GM18907 (cell line): ENCODE results near the gene ODC1.
A peak's percentile ranks its signal among the peaks of the same experiment; 100 is the strongest.

Experiments
- ATAC-seq: cut with Tn5 transposase; IDR thresholded peaks from one replicate; pipeline ENCODE4 v1.9.1; 2021; ENCODE audit warnings: mild to moderate bottlenecking, moderate library complexity; ENCODE audit not compliant: unreplicated experiment

Gene ODC1

GRCh38 chr2:10402062-10402585, 46.0 kb downstream of the ODC1 start:
- ATAC-seq: no peak

- peak; percentile 4 for ATAC-seq
Measured at GRCh38 chr2:10400978-10401951, 46.9 kb downstream of the ODC1 start.

DNA sequence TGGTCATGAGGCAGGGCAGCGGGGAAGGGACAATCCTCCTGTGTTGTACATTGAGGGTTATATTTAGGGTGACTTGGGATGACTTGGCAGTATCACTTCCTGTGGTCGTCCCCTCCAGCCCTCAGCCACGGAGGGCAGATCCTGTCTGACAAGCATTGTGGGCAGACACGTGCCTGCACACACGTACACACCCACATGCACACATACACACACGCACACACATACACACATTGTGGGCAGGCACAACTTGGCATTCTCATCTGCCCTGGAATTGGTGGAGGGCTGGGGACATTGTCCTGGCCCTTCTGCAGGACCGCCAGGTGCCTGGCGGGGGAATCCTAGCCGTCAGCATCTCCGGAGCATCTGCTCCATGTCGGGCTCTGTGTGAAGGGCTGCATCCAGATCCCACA, 47.6 kb downstream of the ODC1 start:
- peak; percentile 43 for ATAC-seq

GRCh38 chr2:10400002-10400401, 48.1 kb downstream of the ODC1 start:
- ATAC-seq: no peak

GRCh38 chr2:10399358-10399757, 48.8 kb downstream of the ODC1 start:
- no peak for ATAC-seq

DNA sequence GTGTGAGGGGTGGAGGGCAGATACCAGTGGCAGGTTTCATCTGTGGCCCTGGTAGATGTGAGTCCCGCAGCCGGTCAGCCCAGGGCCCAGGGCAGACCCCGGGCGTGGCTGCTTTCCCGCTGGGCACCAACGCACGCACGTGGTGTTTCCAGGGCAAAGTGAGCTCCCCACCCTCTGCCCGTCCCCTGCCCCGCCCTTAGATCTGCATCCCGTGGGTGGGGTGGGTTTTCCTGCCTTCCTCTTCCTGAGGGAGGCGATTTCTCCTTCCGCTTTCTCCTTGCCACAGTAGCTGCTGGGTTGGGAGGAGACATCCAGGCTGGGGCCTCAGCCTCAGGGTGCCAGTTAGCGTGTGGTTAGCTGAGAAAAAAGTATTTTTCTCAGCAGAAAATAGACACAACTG, 49.6 kb downstream of the ODC1 start:
- no peak for ATAC-seq

GRCh38 chr2:10397878-10398277, 50.2 kb downstream of the ODC1 start:
- ATAC-seq: no peak

DNA sequence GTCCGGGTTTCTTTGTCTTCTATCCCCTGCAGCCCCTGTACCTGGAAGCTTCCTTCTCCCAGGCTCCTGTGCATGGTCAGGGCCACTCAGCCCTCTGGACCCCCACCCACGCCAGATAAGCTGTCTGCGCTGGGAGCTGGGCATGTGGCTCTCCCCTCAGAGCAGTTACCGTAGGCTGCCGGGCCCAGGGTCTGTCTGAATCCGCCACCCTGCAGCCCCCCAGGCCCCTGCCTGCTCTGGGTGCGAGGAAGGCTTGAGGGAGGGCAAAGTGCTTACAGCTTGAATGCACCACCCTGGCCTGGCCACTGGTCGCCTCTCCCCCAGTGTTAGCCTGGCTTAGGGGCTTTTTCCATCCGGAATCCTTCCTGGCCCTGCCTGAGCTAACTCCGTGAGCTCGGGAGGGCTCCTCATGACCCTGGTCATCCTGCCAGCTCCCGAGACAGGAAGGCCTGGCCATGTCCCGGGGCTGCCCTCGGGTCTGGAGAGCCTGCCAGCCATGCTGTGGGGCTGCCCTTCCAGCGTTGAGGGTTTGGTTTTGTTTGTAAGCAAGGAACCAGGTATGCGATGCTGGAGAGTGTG, 50.7 kb downstream of the ODC1 start:
- no peak for ATAC-seq

- no peak for ATAC-seq
Measured at GRCh38 chr2:10396464-10396863, 51.7 kb downstream of the ODC1 start.

DNA sequence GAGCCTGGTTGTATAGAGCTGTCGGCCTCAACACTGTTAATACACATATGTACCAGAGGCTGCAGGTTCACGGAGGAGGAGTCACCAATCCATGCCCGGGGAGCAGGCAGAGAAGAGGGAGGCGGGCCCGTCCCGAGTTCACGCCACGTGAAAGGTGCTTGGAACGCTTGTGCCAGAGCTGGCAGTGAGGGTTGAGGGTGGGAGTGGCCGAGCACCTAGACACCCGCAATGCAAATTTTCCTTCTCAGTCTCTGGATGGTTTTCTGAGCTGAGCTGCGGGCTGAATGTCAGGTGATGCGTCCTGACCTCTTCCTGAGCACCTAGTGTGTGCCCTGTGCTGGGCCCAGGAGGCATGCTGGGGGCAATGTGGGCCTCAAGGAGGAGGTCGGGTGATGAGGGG, 52.2 kb downstream of the ODC1 start:
- no peak for ATAC-seq

- no peak for ATAC-seq
Measured at GRCh38 chr2:10393640-10393982, 54.5 kb downstream of the ODC1 start.

GRCh38 chr2:10392951-10393639, 55.0 kb downstream of the ODC1 start:
- ATAC-seq: no peak

DNA sequence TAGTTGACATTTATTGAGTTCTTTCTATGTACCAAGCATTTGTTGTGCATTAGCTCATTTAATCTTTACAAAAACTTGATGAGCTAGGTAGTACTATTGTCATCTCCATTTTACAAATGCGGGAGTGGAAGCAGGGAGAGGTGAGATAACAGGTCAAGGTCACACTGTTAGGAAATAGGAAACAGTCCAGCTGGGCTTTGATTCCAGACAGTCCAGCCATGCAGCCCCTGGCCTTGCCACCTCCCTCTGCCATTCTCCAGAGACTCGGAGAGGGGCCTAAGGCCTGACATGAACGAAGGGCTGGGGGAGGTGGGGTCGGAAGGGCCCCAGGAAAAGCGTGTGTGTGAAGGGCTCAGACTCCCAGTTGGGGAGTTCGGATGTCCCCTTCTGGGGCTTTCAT, 55.6 kb downstream of the ODC1 start:
- ATAC-seq: no peak

- ATAC-seq: no peak
Measured at GRCh38 chr2:10392100-10392499, 56.0 kb downstream of the ODC1 start.

DNA sequence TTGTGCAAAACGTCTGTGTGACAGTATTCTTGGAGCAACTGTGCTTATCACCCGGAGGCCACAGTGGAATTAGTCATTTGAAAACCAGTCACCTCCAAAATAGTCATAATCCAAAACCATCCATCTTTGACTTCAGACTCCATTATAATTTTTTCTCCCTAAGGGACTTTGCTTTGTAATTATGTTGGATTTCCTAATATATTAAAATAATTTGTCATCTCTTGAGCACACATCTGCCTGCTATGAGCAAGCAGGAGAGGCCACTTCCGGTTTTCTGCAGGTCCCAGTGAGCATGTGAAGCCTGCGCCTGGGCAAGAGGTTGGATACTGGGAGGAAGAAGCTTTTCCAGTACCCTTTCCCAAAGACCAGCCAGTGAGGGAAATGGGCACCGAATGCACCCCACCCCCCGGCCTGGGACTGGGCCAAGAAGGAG, 57.7 kb downstream of the ODC1 start:
- no peak for ATAC-seq
